GM12892 (cell line): ENCODE measurements around the gene GPSM3. TPM values are rescaled to one million over a fixed set of nuclear protein-coding genes. Genes with fewer than 3 reads are reported as not detected.
A peak's percentile ranks its signal among the peaks of the same experiment; 100 is the strongest.

Experiments used
- DNase-seq: peaks from one replicate; pipeline ENCODE4 v3.0.0; 2011; ENCODE audit not compliant: insufficient read length
- FAIRE-seq: peaks from 2 replicates; lab custom pipeline; 2011; peaks lifted over from hg19 to GRCh38; lab: Jason Lieb, UNC
- POLR2A ChIP-seq: IDR thresholded peaks from 2 replicates; pipeline ENCODE4 v1.6.1; 2011; ENCODE audit warnings: low read depth, low read length, control low read depth
- POLR2AphosphoS5 ChIP-seq: IDR thresholded peaks from 2 replicates; pipeline ENCODE4 v1.6.1; 2011; ENCODE audit warnings: low read depth, low read length, control low read depth
- TAF1 ChIP-seq: IDR thresholded peaks from 2 replicates; pipeline ENCODE4 v1.6.1; 2011; ENCODE audit warnings: low read depth, mild to moderate bottlenecking, control low read depth, low read length, borderline replicate concordance
- polyA plus RNA-seq: library from polyadenylated mRNA; unstranded; fragments of >200 nt; gene quantifications from one replicate; pipeline ENCODE4 v1.2.1, GENCODE V29; 2012; ENCODE audit warnings: missing spikeins, inconsistent platforms; ENCODE audit not compliant: missing spikeins

GPSM3 gene, protein sequence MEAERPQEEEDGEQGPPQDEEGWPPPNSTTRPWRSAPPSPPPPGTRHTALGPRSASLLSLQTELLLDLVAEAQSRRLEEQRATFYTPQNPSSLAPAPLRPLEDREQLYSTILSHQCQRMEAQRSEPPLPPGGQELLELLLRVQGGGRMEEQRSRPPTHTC
- 96.1 TPM for polyA plus RNA-seq

DNA sequence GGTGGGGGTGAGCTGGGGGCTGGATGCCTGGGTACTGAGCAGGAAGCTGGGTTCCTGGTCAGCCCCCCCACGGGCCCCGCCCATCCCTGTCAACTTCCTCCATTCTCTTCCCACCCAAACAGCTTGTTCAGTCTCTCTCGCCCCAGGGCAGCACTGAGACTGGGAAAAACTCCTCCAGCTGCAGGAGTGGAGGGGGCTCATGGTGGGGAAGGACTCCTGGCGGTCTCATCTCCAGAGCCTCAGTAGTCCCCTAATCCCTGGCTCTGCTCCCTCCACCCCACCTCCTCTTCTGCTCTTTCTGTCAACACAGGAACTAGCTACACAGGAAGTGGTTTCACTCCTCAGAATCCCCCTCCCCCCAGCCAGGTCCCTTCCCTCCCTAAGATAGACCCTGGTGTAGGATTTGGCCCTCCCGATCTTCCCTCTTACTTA is at the start of gene GPSM3:
Gene GPSM3 (minus strand): TSS at position 36 of the 432 bp plus-strand sequence. CDS start 130 bp downstream, outside the sequence.
- TF ChIP-seq POLR2A (no peak), POLR2AphosphoS5 (no peak), TAF1 (no peak)
- FAIRE-seq (peak; percentile 77), DNase-seq (no peak)

DNA sequence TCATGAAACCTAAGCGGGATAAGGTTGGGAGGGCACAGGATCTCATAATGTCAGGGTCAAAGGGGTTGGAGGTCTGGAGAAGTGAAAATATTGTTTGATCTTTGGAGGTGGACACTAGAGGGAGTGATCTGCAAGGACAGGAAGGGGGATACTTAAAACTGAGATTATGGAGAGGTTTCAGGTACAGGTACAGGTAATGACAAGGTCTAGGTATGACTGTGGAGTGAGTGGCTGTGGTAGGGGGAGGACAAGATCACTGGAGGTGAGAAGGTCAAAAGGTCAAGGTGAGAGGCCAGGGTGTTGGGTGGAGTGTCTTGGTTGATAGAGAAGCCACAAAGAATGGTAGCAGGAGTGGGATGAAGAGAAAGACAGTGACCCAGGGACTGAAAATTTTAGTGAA is 48.2 kb upstream of the GPSM3 start:
- no peak for FAIRE-seq
- no peak for DNase-seq
- TF ChIP-seq POLR2A (no peak), POLR2AphosphoS5 (no peak), TAF1 (no peak)

DNA sequence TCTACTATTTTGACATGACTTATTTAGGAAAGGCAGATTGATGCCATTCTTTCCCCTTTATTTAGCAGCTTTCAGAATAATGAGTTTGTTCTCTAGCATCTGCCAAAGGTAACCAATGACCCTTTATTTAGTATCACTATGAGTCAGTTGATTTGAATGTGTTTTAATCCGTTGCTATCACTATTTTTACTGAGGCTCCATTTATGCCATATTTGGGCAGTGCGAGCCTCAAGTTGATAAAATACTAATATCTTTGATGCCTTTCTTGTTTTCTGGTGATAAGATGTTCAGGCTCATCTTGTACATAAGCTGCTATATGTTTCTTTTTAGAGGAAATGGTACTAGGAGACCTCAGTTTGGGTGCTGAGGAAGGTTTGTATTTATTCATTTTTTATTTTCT is 47.0 kb upstream of the GPSM3 start:
- DNase-seq (no peak), FAIRE-seq (no peak)
- no peak for TF ChIP-seq POLR2A
- no peak for TF ChIP-seq TAF1
- no peak for TF ChIP-seq POLR2AphosphoS5

DNA sequence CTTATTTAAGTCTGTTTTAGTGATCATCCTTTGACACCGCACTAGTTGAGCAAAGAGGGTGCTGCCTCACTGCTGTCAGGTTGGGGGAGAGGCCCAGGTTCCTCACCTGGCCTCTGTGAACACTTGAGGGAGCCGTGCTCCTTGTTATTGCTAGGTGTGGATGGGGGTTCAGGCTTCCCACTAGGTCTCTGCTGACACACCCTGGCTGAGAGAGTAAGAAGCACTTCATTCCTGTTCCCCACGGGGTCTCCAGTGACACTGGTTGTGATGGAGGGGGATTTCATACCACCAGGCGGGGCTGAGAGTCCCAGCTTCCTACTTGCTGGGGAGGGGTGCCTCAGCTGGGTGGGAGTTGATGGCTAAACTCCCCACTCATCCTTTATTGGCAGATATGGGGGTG is 42.5 kb upstream of the GPSM3 start:
- TF ChIP-seq TAF1: no peak
- no peak for TF ChIP-seq POLR2A
- no peak for TF ChIP-seq POLR2AphosphoS5
- no peak for DNase-seq
- no peak for FAIRE-seq

DNA sequence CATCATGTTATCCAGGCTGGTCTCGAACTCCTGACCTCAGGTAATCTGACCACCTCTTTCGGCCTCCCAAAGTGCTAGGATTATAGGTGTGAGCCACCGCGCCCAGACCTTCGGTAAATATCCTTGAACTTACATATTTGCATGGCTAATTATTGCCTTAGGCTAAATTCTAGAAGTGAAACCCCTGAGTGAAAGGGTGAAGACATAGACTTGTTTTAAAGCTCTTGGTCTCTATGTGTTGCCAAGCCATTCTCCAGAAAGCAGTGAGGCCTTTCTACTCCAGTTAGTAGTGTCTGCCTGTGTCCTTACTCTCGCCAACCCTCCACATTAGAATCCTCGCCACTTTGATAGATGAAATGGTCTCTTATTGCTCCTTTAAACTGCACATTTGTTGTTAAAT is 34.0 kb upstream of the GPSM3 start:
- TF ChIP-seq TAF1: no peak
- TF ChIP-seq POLR2A: no peak
- no peak for TF ChIP-seq POLR2AphosphoS5
- DNase-seq: no peak
- peak; percentile 50 for FAIRE-seq

DNA sequence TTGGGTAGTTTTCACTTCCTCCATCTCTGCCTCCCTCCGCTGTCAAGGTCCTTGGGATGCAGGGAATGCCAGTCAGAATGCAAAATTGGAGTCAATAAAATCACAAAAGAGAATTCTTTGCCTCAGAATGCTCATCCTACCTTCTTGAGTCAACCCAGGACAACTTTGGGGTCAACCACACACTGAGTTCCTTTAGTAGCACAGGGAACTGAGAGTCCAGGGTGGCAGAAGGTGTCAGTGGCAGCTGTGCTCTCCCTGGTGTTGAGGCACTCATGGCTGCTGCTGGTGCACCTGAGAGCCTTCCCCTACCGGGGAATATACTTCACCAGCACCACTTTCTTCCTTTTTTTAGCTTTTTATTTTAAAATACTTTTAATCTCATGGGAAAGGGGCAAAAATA is 32.3 kb upstream of the GPSM3 start:
- TF ChIP-seq TAF1: no peak
- no peak for TF ChIP-seq POLR2AphosphoS5
- TF ChIP-seq POLR2A: no peak
- FAIRE-seq: no peak
- DNase-seq: no peak

DNA sequence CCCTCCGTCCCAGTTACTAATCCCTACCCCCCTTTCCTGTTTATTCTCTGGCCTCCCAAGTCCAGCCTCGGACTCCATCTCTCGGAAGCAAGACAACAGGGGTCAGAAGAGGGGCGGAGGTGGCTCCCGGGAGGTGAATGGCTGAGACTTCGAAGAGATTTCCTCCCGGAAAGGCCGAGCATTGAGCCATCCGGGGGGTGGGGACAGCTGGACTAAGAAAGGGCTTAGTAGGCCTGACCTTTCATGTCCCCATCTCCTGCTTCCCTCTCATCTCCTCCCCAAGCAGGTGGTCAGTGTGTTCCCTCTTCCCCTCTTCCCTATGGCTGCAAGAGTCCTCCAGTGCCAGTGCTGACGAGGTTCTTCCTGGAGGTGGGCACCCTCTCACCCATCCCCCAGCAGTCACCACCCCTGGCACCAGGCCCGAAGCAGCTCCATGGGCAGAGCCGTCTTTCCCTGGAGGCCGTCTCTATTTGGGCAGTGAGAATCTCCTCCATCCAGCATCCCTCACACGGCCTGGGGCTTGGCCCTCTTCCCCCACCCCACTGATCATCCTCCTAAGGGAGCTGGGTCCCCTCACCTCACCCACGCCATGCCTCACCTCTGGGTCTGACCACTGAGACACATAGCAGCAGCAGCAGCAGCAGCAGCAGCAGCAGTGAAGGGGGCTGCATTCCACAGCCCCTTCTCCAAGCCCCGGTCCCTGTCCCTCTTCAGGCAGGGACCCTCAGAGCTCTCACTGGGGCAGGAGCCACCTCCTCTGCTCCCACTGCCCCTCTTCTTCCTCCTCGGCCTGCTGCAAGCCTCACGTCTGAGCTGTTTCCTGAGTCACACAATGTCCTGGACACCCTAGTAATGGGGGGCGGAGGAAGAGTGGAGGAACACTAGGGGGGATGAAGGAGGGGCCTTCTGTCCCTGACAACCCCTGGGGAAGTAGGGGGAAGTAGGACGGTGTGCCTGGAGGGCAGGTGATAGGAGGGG is 31.1 kb upstream of the GPSM3 start, which contains the start of gene NOTCH4:
Gene NOTCH4 (minus strand): TSS at position 810 of the 978 bp plus-strand sequence. CDS start 139 bp downstream, at position 671.
- TF ChIP-seq TAF1: no peak
- no peak for TF ChIP-seq POLR2AphosphoS5
- TF ChIP-seq POLR2A: no peak
- FAIRE-seq (no peak), DNase-seq (no peak)

DNA sequence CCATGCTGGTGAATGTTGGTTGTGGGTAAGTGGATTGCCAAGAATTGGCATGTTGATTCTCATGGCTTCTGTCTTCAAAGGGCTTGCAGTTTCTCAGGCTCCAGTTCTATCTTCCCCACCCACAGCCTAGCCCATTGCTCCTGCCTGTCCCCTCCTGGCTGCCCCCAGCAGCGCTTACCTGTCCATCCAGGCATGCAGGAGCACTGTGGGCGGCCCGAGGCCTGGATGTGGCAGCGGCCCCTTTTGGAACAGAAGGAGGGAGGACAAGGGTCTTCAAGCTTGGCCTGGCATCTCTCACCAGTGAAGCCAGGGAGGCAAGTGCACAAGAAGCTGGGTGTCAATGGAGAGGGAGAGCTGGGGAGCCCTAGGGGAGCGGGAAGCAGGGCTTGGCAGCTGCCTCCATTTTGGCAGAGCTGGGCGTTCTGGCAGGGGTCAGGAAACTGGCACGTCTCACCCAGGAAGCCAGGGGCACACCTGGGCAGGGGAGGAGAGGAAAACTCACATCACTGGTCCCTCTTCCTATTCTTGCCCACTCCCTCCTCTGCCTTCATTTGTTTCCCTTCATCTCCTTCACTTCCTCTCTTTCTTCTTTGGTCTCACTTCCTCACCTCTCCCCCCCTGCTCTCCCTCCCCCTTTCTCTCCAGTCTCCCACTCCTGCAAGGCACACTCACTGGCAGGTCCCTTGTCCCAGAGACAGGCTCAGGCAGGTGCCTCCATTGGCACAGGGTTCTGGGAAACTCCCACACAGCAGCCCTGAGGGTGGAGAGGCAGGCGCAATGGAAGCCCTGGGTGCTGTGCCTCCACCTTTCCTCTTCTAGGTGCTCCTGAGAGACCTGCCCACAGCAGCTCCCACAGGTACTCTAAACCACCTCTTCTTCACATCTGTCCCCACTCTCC is 30.1 kb upstream of the GPSM3 start:
- FAIRE-seq (no peak), DNase-seq (no peak)
- TF ChIP-seq TAF1 (no peak), POLR2A (no peak), POLR2AphosphoS5 (no peak)

DNA sequence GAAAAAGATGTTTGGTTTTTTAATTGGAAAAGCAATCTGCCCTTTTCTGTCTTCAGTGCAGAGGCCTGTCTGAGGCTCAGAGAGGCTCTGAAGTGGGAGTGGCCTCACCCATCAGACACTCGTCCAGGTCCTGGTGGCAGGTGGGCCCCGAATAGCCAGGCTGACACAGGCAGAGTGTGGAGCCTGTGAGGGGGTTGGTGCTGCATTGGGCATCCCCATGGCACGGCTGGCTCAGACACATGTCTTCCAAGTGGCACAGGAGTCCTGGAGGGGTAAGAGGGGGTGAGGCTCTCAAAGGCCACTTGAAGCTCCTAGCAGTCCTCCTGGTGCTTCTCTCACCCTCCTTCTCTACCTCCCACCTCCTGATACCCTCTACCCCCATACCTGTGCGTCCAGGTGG is 27.6 kb upstream of the GPSM3 start:
- DNase-seq: no peak
- FAIRE-seq: no peak
- TF ChIP-seq POLR2AphosphoS5 (no peak), POLR2A (no peak)

DNA sequence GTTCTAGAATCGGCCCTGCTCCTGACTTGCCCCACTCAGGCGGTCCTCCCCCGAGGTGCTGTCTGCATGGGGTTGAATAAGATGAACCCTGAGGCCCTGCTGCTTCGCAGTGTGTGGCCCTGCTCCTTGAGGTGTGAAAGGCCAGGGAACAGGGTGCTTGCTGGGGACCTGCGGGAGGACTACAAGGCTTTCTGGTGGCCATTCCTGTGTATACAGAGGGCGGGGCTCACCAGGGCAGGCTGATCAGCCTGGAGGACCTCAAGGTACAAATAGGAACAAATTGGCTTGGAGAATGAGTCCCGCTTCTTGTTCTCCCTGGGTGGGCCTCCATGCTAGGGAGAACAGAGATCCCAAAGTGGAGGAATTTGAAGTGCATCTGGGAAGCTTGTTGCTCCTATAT is 25.7 kb upstream of the GPSM3 start:
- no peak for TF ChIP-seq POLR2A
- no peak for TF ChIP-seq TAF1
- no peak for TF ChIP-seq POLR2AphosphoS5
- FAIRE-seq: no peak
- no peak for DNase-seq

DNA sequence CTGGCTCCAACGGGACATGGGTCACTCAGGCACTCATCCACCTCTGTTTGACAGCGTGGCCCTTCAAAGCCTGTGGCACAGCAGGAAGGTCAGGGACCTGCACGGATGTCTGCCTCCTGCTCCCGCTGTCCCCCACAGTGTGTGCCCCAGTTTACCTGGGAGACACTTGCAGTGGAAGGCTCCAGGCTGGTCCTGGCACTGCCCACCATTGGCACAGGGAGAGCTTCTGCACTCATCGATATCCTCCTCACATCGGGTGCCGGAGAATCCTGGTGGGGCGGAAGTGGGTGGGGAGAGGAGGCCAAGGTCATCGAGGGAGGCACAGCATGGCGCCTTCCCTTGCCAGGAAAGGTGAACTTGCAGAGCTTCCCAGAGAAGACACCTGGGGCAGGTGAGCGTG is 24.6 kb upstream of the GPSM3 start:
- DNase-seq (no peak), FAIRE-seq (no peak)
- no peak for TF ChIP-seq TAF1
- no peak for TF ChIP-seq POLR2A
- no peak for TF ChIP-seq POLR2AphosphoS5
